ENCODE data around the gene BTN1A1.

BTN1A1 gene

DNA sequence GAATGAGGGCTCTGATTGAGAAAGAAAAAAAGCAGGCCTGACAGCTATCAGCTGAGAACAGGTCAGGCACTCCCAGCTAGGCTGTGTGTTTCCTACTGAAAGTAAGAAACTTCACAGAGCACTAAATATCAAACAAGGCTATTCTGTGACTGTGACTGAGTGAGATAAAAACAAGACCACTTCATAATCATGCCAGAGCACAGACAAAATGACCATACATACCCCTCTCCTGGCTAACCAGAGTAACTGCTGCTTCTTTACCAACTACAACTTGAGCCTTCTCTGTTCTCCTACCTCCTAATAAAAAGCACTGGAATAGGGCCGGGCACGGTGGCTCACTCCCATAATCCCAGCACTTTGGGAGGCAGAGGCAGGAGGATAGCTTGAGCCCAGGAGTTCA lies 6.8 kb upstream of the BTN1A1 start:
- no peaks in the 10 kb centered on the region for H3K36me3 Mint-ChIP-seq (ENCODE audit: low read depth)
- H3K27ac Mint-ChIP-seq = no peak overlapping the region
- H3K4me3 Mint-ChIP-seq = no peak overlapping the region
- H3K27me3 Mint-ChIP-seq (ENCODE audit: low read depth) = peaks cover 7% of the 10 kb centered on the region
- H3K9me3 Mint-ChIP-seq = no peaks in the 10 kb centered on the region
- TF ChIP-seq, protein P1, sequence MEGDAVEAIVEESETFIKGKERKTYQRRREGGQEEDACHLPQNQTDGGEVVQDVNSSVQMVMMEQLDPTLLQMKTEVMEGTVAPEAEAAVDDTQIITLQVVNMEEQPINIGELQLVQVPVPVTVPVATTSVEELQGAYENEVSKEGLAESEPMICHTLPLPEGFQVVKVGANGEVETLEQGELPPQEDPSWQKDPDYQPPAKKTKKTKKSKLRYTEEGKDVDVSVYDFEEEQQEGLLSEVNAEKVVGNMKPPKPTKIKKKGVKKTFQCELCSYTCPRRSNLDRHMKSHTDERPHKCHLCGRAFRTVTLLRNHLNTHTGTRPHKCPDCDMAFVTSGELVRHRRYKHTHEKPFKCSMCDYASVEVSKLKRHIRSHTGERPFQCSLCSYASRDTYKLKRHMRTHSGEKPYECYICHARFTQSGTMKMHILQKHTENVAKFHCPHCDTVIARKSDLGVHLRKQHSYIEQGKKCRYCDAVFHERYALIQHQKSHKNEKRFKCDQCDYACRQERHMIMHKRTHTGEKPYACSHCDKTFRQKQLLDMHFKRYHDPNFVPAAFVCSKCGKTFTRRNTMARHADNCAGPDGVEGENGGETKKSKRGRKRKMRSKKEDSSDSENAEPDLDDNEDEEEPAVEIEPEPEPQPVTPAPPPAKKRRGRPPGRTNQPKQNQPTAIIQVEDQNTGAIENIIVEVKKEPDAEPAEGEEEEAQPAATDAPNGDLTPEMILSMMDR (IDR thresholded peaks at IDR 0.05; ENCODE audit: unreplicated experiment in 3 of 3) = no peak
- H3K4me1 Mint-ChIP-seq = no peaks in the 10 kb centered on the region

DNA sequence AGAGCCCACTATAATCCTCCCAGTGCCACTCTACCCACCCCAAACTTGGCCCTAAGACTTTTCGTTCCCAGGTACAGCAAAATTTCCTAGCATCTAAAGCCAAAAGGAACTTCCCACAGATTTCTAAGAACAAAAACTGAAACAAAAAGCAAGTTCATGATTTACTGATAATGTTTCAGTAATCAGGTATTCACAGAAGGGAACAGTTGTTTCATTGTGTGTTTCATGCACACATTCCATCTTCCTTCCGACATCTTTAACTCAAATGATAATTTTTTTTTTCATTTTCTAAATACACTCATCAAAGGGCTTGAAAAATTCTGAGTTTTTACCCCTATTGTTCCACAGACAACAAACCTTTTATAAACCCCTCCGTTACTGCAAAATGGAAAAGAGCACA lies 6.0 kb upstream of the BTN1A1 start:
- Mint-ChIP-seq H3K4me3 (no peak overlapping the region), H3K4me1 (no peaks in the 10 kb centered on the region), H3K9me3 (no peaks in the 10 kb centered on the region), H3K27ac (no peak overlapping the region), H3K36me3 (ENCODE audit: low read depth) (no peaks in the 10 kb centered on the region), H3K27me3 (ENCODE audit: low read depth) (peaks cover 7% of the 10 kb centered on the region)
- TF ChIP-seq, protein P1 (IDR thresholded peaks at IDR 0.05; ENCODE audit: unreplicated experiment in 3 of 3) = no peak

DNA sequence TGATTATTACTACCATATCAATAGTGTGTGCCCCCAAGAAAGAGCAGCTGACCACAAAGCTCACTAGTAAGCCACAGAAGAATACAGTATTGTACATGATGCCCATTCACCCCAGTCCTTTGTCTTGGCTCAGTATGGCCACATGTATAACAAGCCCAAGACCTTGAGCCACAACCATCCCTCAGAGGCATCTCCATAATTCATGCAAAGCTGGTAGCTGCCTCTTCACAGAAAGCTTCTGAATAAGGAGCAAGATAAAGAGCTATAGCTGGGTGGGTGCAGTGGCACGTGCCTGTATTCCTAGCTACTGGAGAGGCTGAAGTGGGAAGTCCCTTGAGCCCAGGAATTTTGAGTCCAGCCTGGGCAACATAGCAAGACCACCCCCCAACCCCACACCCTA lies 4.8 kb upstream of the BTN1A1 start:
- Mint-ChIP-seq H3K4me1 (no peaks in the 10 kb centered on the region), H3K27ac (no peak overlapping the region), H3K4me3 (no peak overlapping the region), H3K9me3 (no peaks in the 10 kb centered on the region), H3K36me3 (ENCODE audit: low read depth) (no peaks in the 10 kb centered on the region), H3K27me3 (ENCODE audit: low read depth) (peaks cover 11% of the 10 kb centered on the region)
- TF ChIP-seq, protein P1 (IDR thresholded peaks at IDR 0.05; ENCODE audit: unreplicated experiment in 3 of 3) = no peak

DNA sequence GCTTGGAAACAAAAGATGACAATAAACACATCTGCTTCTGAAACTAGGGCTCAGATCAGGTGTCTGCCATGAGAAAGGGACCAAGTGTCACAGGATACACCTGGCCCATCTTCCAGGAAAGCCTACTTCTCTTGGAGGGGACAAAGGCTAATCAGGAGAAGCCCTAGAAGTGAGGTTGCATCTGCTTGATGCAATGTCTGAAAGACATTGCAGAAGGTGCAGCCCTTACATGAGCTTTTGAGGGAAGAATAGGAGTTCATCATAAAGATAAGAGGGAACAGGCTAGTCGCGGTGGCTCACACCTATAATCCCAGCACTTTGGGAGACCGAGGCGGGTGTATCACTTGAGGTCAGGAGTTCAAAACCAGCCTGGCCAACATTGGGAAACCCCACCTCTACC lies 2.5 kb upstream of the BTN1A1 start:
- Mint-ChIP-seq H3K27me3 (ENCODE audit: low read depth) (peaks cover 34% of the 10 kb centered on the region), H3K36me3 (ENCODE audit: low read depth) (no peaks in the 10 kb centered on the region), H3K4me1 (peaks cover 8% of the 10 kb centered on the region), H3K27ac (no peak overlapping the region), H3K9me3 (no peaks in the 10 kb centered on the region), H3K4me3 (no peak overlapping the region)
- TF ChIP-seq, protein P1 (IDR thresholded peaks at IDR 0.05; ENCODE audit: unreplicated experiment in 3 of 3) = no peak

DNA sequence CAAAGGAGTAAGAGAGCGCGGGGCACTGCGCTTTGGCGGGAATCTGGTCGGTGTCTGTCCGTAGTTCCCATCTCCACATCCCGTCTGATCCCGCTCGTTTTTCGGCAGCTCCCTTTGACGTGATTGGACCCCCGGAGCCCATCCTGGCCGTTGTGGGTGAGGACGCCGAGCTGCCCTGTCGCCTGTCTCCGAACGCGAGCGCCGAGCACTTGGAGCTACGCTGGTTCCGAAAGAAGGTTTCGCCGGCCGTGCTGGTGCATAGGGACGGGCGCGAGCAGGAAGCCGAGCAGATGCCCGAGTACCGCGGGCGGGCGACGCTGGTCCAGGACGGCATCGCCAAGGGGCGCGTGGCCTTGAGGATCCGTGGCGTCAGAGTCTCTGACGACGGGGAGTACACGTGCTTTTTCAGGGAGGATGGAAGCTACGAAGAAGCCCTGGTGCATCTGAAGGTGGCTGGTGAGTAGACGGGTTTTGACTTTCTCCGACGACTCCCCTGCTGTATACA lies 1.4 kb downstream of the BTN1A1 start:
- no peaks in the 10 kb centered on the region for H3K9me3 Mint-ChIP-seq
- H3K36me3 Mint-ChIP-seq (ENCODE audit: low read depth) = no peaks in the 10 kb centered on the region

DNA sequence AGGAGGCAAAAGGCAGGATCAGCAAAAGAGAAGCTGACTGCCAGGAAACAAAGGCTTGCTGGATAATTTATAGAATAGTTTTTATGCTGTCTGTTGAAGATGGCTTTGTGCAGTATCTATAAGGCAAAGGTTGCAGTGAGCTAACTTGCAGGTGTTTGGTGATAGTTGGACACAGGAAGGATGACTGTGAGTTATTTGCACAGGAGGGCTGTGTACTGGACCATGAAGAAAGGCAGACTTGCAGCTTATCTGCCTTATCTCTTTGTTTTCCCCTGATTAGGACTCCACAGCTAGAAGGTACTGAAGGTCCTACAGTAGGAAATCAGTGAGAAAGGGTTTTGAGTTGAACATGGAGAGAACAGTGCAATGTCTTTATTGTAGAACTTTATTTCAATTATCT lies 2.1 kb downstream of the BTN1A1 start:
- Mint-ChIP-seq H3K4me3 (peak overlapping the region; percentile 58 to 71 (median 61)), H3K27ac (no peak overlapping the region), H3K4me1 (peaks cover 8% of the 10 kb centered on the region), H3K27me3 (ENCODE audit: low read depth) (peaks cover 62% of the 10 kb centered on the region), H3K36me3 (ENCODE audit: low read depth) (no peaks in the 10 kb centered on the region), H3K9me3 (no peaks in the 10 kb centered on the region)
- TF ChIP-seq, protein P1 (IDR thresholded peaks at IDR 0.05; ENCODE audit: unreplicated experiment in 3 of 3) = no peak

More for the DNA sequence above, 1.4 kb downstream of the BTN1A1 start:
- Mint-ChIP-seq H3K27me3 (ENCODE audit: low read depth) (peaks cover 58% of the 10 kb centered on the region), H3K27ac (no peak overlapping the region), H3K4me3 (peak overlapping the region; percentile 58 to 71 (median 61)), H3K4me1 (peaks cover 8% of the 10 kb centered on the region)
- TF ChIP-seq, protein P1 (IDR thresholded peaks at IDR 0.05; ENCODE audit: unreplicated experiment in 3 of 3) = no peak
